Common myeloid progenitor, CD34-positive (primary cell): ENCODE data around the gene TMEM232.

Experiments used
- CTCF ChIA-PET: fragments of 350-600 bp; sonication (Branson Sonifier 250); formaldehyde crosslinking; loops from one replicate; lab custom pipeline; 2021; ENCODE audit warnings: antibody characterized with exemption; lab: Charles Lee
- POLR2A ChIA-PET: fragments of 350-600 bp; sonication (Branson Sonifier 250); formaldehyde crosslinking; loops from one replicate; lab custom pipeline; 2021; ENCODE audit warnings: antibody characterized with exemption; lab: Charles Lee
- DNase-seq, 3 donors: peaks; one replicate each; pipeline versions ENCODE4 v3.0.0 to v3.0.0-alpha.2; 2013
- H3K27ac ChIP-seq, 2 experiments: 1 replicate in 1 of 2; 2 replicates in 1 of 2; pipeline ENCODE4 v1.7.0; 2013; ENCODE audit warnings: inconsistent platforms in 2 of 2, low read length in 2 of 2, mild to moderate bottlenecking in 2 of 2, low read depth in 1 of 2, moderate library complexity in 1 of 2; ENCODE audit not compliant: severe bottlenecking in 2 of 2, insufficient read depth in 1 of 2, poor library complexity in 1 of 2
- H3K27me3 ChIP-seq, 5 experiments: replicated peaks in 2 of 5; 1 replicate in 3 of 5; 2 replicates in 2 of 5; pipeline versions ENCODE4 v1.6.1 to v1.7.0; 2013; ENCODE audit warnings: low read length in 4 of 5, mild to moderate bottlenecking in 2 of 5, moderate library complexity in 2 of 5, inconsistent platforms in 1 of 5; ENCODE audit not compliant: insufficient read depth in 5 of 5, control insufficient read depth in 4 of 5
- H3K36me3 ChIP-seq, 4 experiments: 1 replicate in 2 of 4; 2 replicates in 2 of 4; pipeline versions ENCODE4 v1.6.1 to v1.7.0; 2013; ENCODE audit warnings: low read length in 3 of 4, control low read depth in 1 of 4, mild to moderate bottlenecking in 1 of 4; ENCODE audit not compliant: control insufficient read depth in 4 of 4, insufficient read depth in 4 of 4
- H3K4me1 ChIP-seq, 4 experiments: 1 replicate in 3 of 4; 2 replicates in 1 of 4; pipeline versions ENCODE4 v1.6.1 to v1.7.1; 2013; ENCODE audit warnings: low read length in 3 of 4, mild to moderate bottlenecking in 3 of 4, control low read depth in 1 of 4, inconsistent platforms in 1 of 4, moderate library complexity in 1 of 4; ENCODE audit not compliant: control insufficient read depth in 4 of 4, insufficient read depth in 4 of 4; ENCODE audit errors: control extremely low read depth in 1 of 4
- H3K4me3 ChIP-seq, 7 experiments: 1 replicate in 4 of 7; 2 replicates in 3 of 7; pipeline versions ENCODE4 v1.5.1 to v1.7.0; 2013; ENCODE audit warnings: mild to moderate bottlenecking in 7 of 7, low read length in 6 of 7, moderate library complexity in 6 of 7, inconsistent platforms in 2 of 7, low read depth in 2 of 7, control low read depth in 1 of 7; ENCODE audit not compliant: insufficient read depth in 4 of 7, control insufficient read depth in 1 of 7; ENCODE audit errors: extremely low read depth in 1 of 7
- H3K9me3 ChIP-seq, 5 experiments: 1 replicate in 4 of 5; 2 replicates in 1 of 5; pipeline versions ENCODE4 v1.6.1 to v1.7.1; 2013; ENCODE audit warnings: low read length in 4 of 5, mild to moderate bottlenecking in 2 of 5, inconsistent platforms in 1 of 5, low read depth in 1 of 5, moderate library complexity in 1 of 5; ENCODE audit not compliant: control insufficient read depth in 4 of 5, insufficient read depth in 2 of 5; ENCODE audit errors: control extremely low read depth in 1 of 5
- WGBS: methylation state at CpG from one replicate; pipeline ENCODE4 v1.1.5; 2013; ENCODE audit not compliant: insufficient coverage; 5-methylcytosine and 5-hydroxymethylcytosine counted together

TMEM232 gene

GRCh38 chr5:110549301-110549700 lies 177.2 kb downstream of the TMEM232 start:
- POLR2A ChIA-PET: no interaction called here
- WGBS: 90% methylated on average over 2 of the region's 3 CpGs
- CTCF ChIA-PET: no interaction called here

GRCh38 chr5:110548171-110548570 lies 178.3 kb downstream of the TMEM232 start:
- no peaks in the 10 kb centered on the region for H3K4me1 ChIP-seq
- no CpG with 5 or more reads among the region's 3 CpGs for WGBS
- no peak overlapping the region for H3K27ac ChIP-seq
- ChIA-PET POLR2A (no interaction called here), CTCF (no interaction called here)
- no peak overlapping the region for H3K4me3 ChIP-seq
- H3K27me3 ChIP-seq: no peaks in the 10 kb centered on the region
- no peaks in the 10 kb centered on the region for H3K36me3 ChIP-seq
- DNase-seq: no peak
- no peaks in the 10 kb centered on the region for H3K9me3 ChIP-seq

More at GRCh38 chr5:110549301-110549700, 177.2 kb downstream of the TMEM232 start:
- H3K27me3 ChIP-seq: no peaks in the 10 kb centered on the region
- no peaks in the 10 kb centered on the region for H3K36me3 ChIP-seq
- H3K4me1 ChIP-seq: no peaks in the 10 kb centered on the region
- H3K27ac ChIP-seq: no peak overlapping the region
- no peaks in the 10 kb centered on the region for H3K9me3 ChIP-seq
- no peak overlapping the region for H3K4me3 ChIP-seq
- no peak for DNase-seq

GRCh38 chr5:110547495-110547894 lies 179.0 kb downstream of the TMEM232 start:
- ChIA-PET CTCF (no interaction called here), POLR2A (no interaction called here)
- Histone ChIP-seq H3K4me1 (no peaks in the 10 kb centered on the region), H3K36me3 (no peaks in the 10 kb centered on the region), H3K4me3 (no peak overlapping the region), H3K9me3 (no peaks in the 10 kb centered on the region), H3K27ac (no peak overlapping the region), H3K27me3 (no peaks in the 10 kb centered on the region)
- WGBS: 100% methylated on average over 1 of the region's 4 CpGs
- no peak for DNase-seq

- H3K27ac ChIP-seq: no peak overlapping the region
- DNase-seq: no peak
- H3K4me3 ChIP-seq: no peak overlapping the region
- no peaks in the 10 kb centered on the region for H3K27me3 ChIP-seq
- no CpG with 5 or more reads among the region's 1 CpG for WGBS
- no peaks in the 10 kb centered on the region for H3K4me1 ChIP-seq
- CTCF ChIA-PET: no interaction called here
- POLR2A ChIA-PET: no interaction called here
- H3K36me3 ChIP-seq: no peaks in the 10 kb centered on the region
- H3K9me3 ChIP-seq: no peaks in the 10 kb centered on the region
These were observed 180.8 kb downstream of the TMEM232 start for GRCh38 chr5:110545716-110546115.

- no peak for DNase-seq
- Histone ChIP-seq H3K27ac (no peak overlapping the region), H3K9me3 (no peaks in the 10 kb centered on the region), H3K4me1 (no peaks in the 10 kb centered on the region), H3K27me3 (no peaks in the 10 kb centered on the region), H3K4me3 (no peak overlapping the region), H3K36me3 (no peaks in the 10 kb centered on the region)
- no CpG with 5 or more reads among the region's 1 CpG for WGBS
- ChIA-PET POLR2A (no interaction called here), CTCF (no interaction called here)
These were observed 181.9 kb downstream of the TMEM232 start for GRCh38 chr5:110544603-110545002.

- Histone ChIP-seq H3K27me3 (peaks cover 0 to 2% (median 0%) of the 10 kb centered on the region in 5 experiments), H3K27ac (no peak overlapping the region), H3K36me3 (no peaks in the 10 kb centered on the region), H3K4me3 (no peak overlapping the region), H3K9me3 (no peaks in the 10 kb centered on the region), H3K4me1 (no peaks in the 10 kb centered on the region)
- ChIA-PET CTCF (no interaction called here), POLR2A (no interaction called here)
- no peak for DNase-seq
- 100% methylated on average over 2 of the region's 3 CpGs for WGBS
These were observed 183.5 kb downstream of the TMEM232 start for GRCh38 chr5:110542949-110543348.

- Histone ChIP-seq H3K4me3 (no peak overlapping the region), H3K9me3 (peaks cover 0 to 1% (median 0%) of the 10 kb centered on the region in 5 experiments), H3K27ac (no peak overlapping the region), H3K4me1 (no peaks in the 10 kb centered on the region), H3K27me3 (peaks cover 0 to 2% (median 0%) of the 10 kb centered on the region in 5 experiments), H3K36me3 (no peaks in the 10 kb centered on the region)
- 82% methylated on average over 5 of the region's 6 CpGs for WGBS
- POLR2A ChIA-PET: no interaction called here
- CTCF ChIA-PET: no interaction called here
- DNase-seq: no peak
These were observed 190.1 kb downstream of the TMEM232 start for GRCh38 chr5:110536120-110537115.
